A673 (cell line): ENCODE measurements around the gene NCKAP1. TPM values are rescaled to one million over a fixed set of nuclear protein-coding genes. Genes with fewer than 3 reads are reported as not detected.
A peak's percentile ranks its signal among the peaks of the same experiment; 100 is the strongest.

ENCODE experiments used
- BruUV-seq: library from RNA; stranded (reverse); fragments of 400-500 nt; replicated peaks from 2 replicates; lab custom pipeline; 2021; lab: Mats Ljungman, UMichigan
- CTCF ChIA-PET: fragments of 300-600 bp; sonication (Branson Sonifier 250); formaldehyde crosslinking; loops from one replicate; lab custom pipeline; 2022; ENCODE audit warnings: antibody characterized with exemption; lab: Charles Lee
- POLR2A ChIA-PET: fragments of 300-600 bp; sonication (Branson Sonifier 250); formaldehyde crosslinking; loops from one replicate; lab custom pipeline; 2022; ENCODE audit warnings: antibody characterized with exemption; ENCODE audit not compliant: low non-redundant PET; lab: Charles Lee
- DNase-seq: peaks from one replicate; pipeline ENCODE4 v3.0.0-alpha.2; 2015; ENCODE audit warnings: low spot score
- H3K27ac ChIP-seq: fragments of 200-600 bp; sonication (generic); 2 replicates; pipeline ENCODE4 v1.5.1; 2016; ENCODE audit warnings: mixed run types, low read depth, mild to moderate bottlenecking, mixed read lengths, antibody characterized with exemption, low read length; ENCODE audit not compliant: poor library complexity, severe bottlenecking
- H3K27me3 ChIP-seq: fragments of 200-600 bp; sonication (generic); replicated peaks from 2 replicates; pipeline ENCODE4 v1.6.1; 2017; ENCODE audit warnings: mixed run types, low read depth, mild to moderate bottlenecking, mixed read lengths, antibody characterized with exemption, low read length; ENCODE audit not compliant: insufficient read depth, poor library complexity
- H3K36me3 ChIP-seq: fragments of 200-600 bp; sonication (generic); 2 replicates; pipeline ENCODE4 v1.6.1; 2016; ENCODE audit warnings: mixed run types, mild to moderate bottlenecking, mixed read lengths, antibody characterized with exemption, low read length; ENCODE audit not compliant: insufficient read depth, poor library complexity, severe bottlenecking
- H3K4me1 ChIP-seq: fragments of 200-600 bp; sonication (generic); 2 replicates; pipeline ENCODE4 v1.6.1; 2017; ENCODE audit warnings: mixed run types, mild to moderate bottlenecking, mixed read lengths, antibody characterized with exemption, low read length; ENCODE audit not compliant: insufficient read depth, poor library complexity, severe bottlenecking
- H3K4me3 ChIP-seq: fragments of 200-600 bp; sonication (generic); 2 replicates; pipeline ENCODE4 v1.5.1; 2016; ENCODE audit warnings: low read depth, mixed run types, mild to moderate bottlenecking, mixed read lengths, low read length; ENCODE audit not compliant: poor library complexity, severe bottlenecking
- H3K9me3 ChIP-seq: fragments of 200-600 bp; sonication (generic); 2 replicates; pipeline ENCODE4 v1.6.1; 2016; ENCODE audit warnings: mixed run types, low read depth, mild to moderate bottlenecking, mixed read lengths, antibody characterized with exemption, low read length; ENCODE audit not compliant: poor library complexity, severe bottlenecking
- CTCF ChIP-seq: fragments of 300-800, 200-600 bp; sonication (generic); conservative IDR thresholded peaks from 2 replicates; pipeline ENCODE4 v1.5.1; 2017; ENCODE audit warnings: low read depth, mild to moderate bottlenecking, antibody characterized with exemption, low read length, moderate library complexity, mixed read lengths
- EZH2 ChIP-seq: fragments of 200-600 bp; sonication (generic); IDR thresholded peaks from 2 replicates; pipeline ENCODE4 v1.6.1; 2017; ENCODE audit warnings: borderline replicate concordance, low read depth, mild to moderate bottlenecking, mixed read lengths, antibody characterized with exemption, low read length; ENCODE audit not compliant: poor library complexity, severe bottlenecking
- intact Hi-C: fragments of 100-400 bp; cut with micrococcal nuclease; formaldehyde crosslinking; loops from one replicate; pipeline ENCODE4 v1.10.0; 2022; ENCODE audit not compliant: unreplicated experiment
- total RNA-seq: library from RNA; stranded (reverse); gene quantifications from 2 replicates; pipeline ENCODE4 v1.2.3, GENCODE V29; 2021

The NCKAP1 gene
- total RNA-seq, 1 experiment from 2014 or later, result 153 TPM

- TF ChIP-seq CTCF, result peak; percentile 78
- no peak for TF ChIP-seq EZH2
- CTCF ChIA-PET, result interaction anchor here (0.5 kb wide), 1 partner anchor 244 kb away, joined by 3 read pairs; no protein-coding TSS in a partner anchor
- BruUV-seq, result no TSS peak
- POLR2A ChIA-PET, result no interaction called here
- Histone ChIP-seq H3K27me3 (no peaks in the 10 kb centered on the region), H3K36me3 (no peaks in the 10 kb centered on the region), H3K9me3 (no peaks in the 10 kb centered on the region), H3K4me3 (no peak overlapping the region), H3K27ac (no peak overlapping the region), H3K4me1 (peaks cover 14% of the 10 kb centered on the region)
- intact Hi-C loops, result no loop called here
- DNase-seq, result peak; percentile 64
These were observed 168.0 kb downstream of the NCKAP1 start for GRCh38 chr2:182870227-182870626.

- H3K27ac ChIP-seq, result no peak overlapping the region
- BruUV-seq, result no TSS peak
- TF ChIP-seq EZH2 (no peak), CTCF (no peak)
- intact Hi-C loops, result loop anchor here (5.0 kb wide), 1 partner anchor 81 kb away; no protein-coding TSS in a partner anchor
- no peak overlapping the region for H3K4me3 ChIP-seq
- H3K9me3 ChIP-seq, result no peaks in the 10 kb centered on the region
- CTCF ChIA-PET, result no interaction called here
- H3K4me1 ChIP-seq, result peaks cover 14% of the 10 kb centered on the region
- no peaks in the 10 kb centered on the region for H3K36me3 ChIP-seq
- no peaks in the 10 kb centered on the region for H3K27me3 ChIP-seq
- POLR2A ChIA-PET, result no interaction called here
- no peak for DNase-seq
These were observed 170.0 kb downstream of the NCKAP1 start for GRCh38 chr2:182868054-182868796.

GRCh38 chr2:182867426-182868053 lies 170.7 kb downstream of the NCKAP1 start:
- Histone ChIP-seq H3K27me3 (no peaks in the 10 kb centered on the region), H3K9me3 (no peaks in the 10 kb centered on the region), H3K4me1 (peaks cover 14% of the 10 kb centered on the region), H3K36me3 (no peaks in the 10 kb centered on the region), H3K27ac (peak overlapping the region; percentile 49), H3K4me3 (peak overlapping the region; percentile 50)
- TF ChIP-seq EZH2 (no peak), CTCF (no peak)
- no TSS peak for BruUV-seq
- ChIA-PET POLR2A (no interaction called here), CTCF (no interaction called here)
- intact Hi-C loops, result loop anchor here (5.0 kb wide), 1 partner anchor 80 kb away; no protein-coding TSS in a partner anchor
- no peak for DNase-seq
